AG09309 (cell line): ENCODE results near the gene TUB.

Experiments used
- DNase-seq: peaks from one replicate; pipeline ENCODE4 v3.0.0-alpha.2; 2010; ENCODE audit warnings: low read depth
- H3K4me3 ChIP-seq: 2 replicates; pipeline ENCODE4 v1.5.1; 2011; ENCODE audit warnings: mild to moderate bottlenecking, low read depth, low read length, moderate library complexity; ENCODE audit not compliant: control insufficient read depth
- CTCF ChIP-seq: IDR thresholded peaks from 2 replicates; pipeline ENCODE4 v1.5.1; 2011; ENCODE audit warnings: mild to moderate bottlenecking, low read depth, low read length, inconsistent platforms; ENCODE audit not compliant: insufficient read depth, control insufficient read depth; ENCODE audit errors: missing control alignments

Gene TUB

GRCh38 chr11:8095371-8095770 lies 14.4 kb downstream of the TUB start:
- TF ChIP-seq CTCF = no peak
- H3K4me3 ChIP-seq = no peak overlapping the region
- DNase-seq = no peak

GRCh38 chr11:8095806-8096522 lies 15.0 kb downstream of the TUB start:
- no peak for DNase-seq
- TF ChIP-seq CTCF = no peak
- H3K4me3 ChIP-seq = no peak overlapping the region

GRCh38 chr11:8096575-8096974 lies 15.6 kb downstream of the TUB start:
- no peak for TF ChIP-seq CTCF
- H3K4me3 ChIP-seq = no peak overlapping the region
- DNase-seq = no peak

GRCh38 chr11:8097062-8097461 lies 16.1 kb downstream of the TUB start:
- TF ChIP-seq CTCF = no peak
- H3K4me3 ChIP-seq = no peak overlapping the region
- DNase-seq = no peak

GRCh38 chr11:8097468-8097867 lies 16.5 kb downstream of the TUB start:
- no peak overlapping the region for H3K4me3 ChIP-seq
- no peak for TF ChIP-seq CTCF
- no peak for DNase-seq

- TF ChIP-seq CTCF = no peak
- DNase-seq = no peak
- no peak overlapping the region for H3K4me3 ChIP-seq
Observed at GRCh38 chr11:8097926-8098325, 16.9 kb downstream of the TUB start.
